Kidney (tissue), 14 donors: ENCODE data around the gene PGK1. TPM values are rescaled to one million over a fixed set of nuclear protein-coding genes. Genes with fewer than 3 reads are reported as not detected.

Source experiments
- DNase-seq, 5 donors: peaks; one replicate each; pipeline ENCODE4 v3.0.0-alpha.2; 2013 to 2020
- FAIRE-seq: peaks from 2 replicates; lab custom pipeline; 2012; peaks lifted over from hg19 to GRCh38; lab: Jason Lieb, UNC
- H3K27ac ChIP-seq, 2 donors: one replicate each; pipeline ENCODE4 v1.7.0; 2013; ENCODE audit warnings: low read depth in 2 of 2, low read length in 2 of 2, inconsistent platforms in 1 of 2
- H3K27me3 ChIP-seq: one replicate; pipeline ENCODE4 v1.7.1; 2013; ENCODE audit warnings: low read length, inconsistent platforms; ENCODE audit not compliant: control insufficient read depth, insufficient read depth
- H3K36me3 ChIP-seq, 3 donors: one replicate each; pipeline versions ENCODE4 v1.7.0 to v1.7.1; 2013; ENCODE audit warnings: low read length in 3 of 3, control low read depth in 1 of 3, inconsistent platforms in 1 of 3; ENCODE audit not compliant: insufficient read depth in 3 of 3, control insufficient read depth in 2 of 3
- H3K4me1 ChIP-seq, 3 donors: one replicate each; pipeline versions ENCODE4 v1.7.0 to v1.7.1; 2013; ENCODE audit warnings: low read length in 3 of 3, inconsistent platforms in 1 of 3, low read depth in 1 of 3; ENCODE audit not compliant: control insufficient read depth in 2 of 3, insufficient read depth in 2 of 3
- H3K4me3 ChIP-seq, 3 donors: one replicate each; pipeline versions ENCODE4 v1.7.0 to v1.8.1; 2013; ENCODE audit warnings: low read length in 3 of 3, control low read depth in 1 of 3, inconsistent platforms in 1 of 3
- H3K9ac ChIP-seq, 3 donors: one replicate each; pipeline versions ENCODE4 v1.7.0 to v1.7.1; 2013; ENCODE audit warnings: low read length in 3 of 3, control low read depth in 1 of 3, inconsistent platforms in 1 of 3
- H3K9me3 ChIP-seq, 3 donors: one replicate each; pipeline versions ENCODE4 v1.7.0 to v1.7.1; 2013; ENCODE audit warnings: low read length in 3 of 3, control low read depth in 1 of 3, inconsistent platforms in 1 of 3; ENCODE audit not compliant: control insufficient read depth in 2 of 3, insufficient read depth in 1 of 3
- intact Hi-C: fragments of 100-400 bp; cut with DNase I; formaldehyde crosslinking; loops from one replicate; pipeline ENCODE4 v1.11.1; 2022
- polyA plus RNA-seq: library from polyadenylated mRNA; stranded (reverse); fragments of 350-450 nt; fragmentation: Illumina TruSeq; extraction: RNeasy Lipid Tissue Mini Kit (QIAGEN cat#74804); gene quantifications from one replicate; pipeline ENCODE4 v1.2.3, GENCODE V29; 2014; ENCODE audit warnings: low read depth, low replicate concordance; ENCODE audit not compliant: insufficient read depth
- total RNA-seq: library from RNA; stranded (reverse); fragmentation: NEBNext Ultra II Directional; extraction: Animal tissue kit (Norgen Biotek cat#: 25700); gene quantifications from one replicate; pipeline ENCODE4 v1.2.1, GENCODE V29; 2021
- TF ChIP-seq, protein P1 (sequence below): IDR thresholded peaks from 3 replicates; pipeline ENCODE4 v1.5.1; 2012; ENCODE audit warnings: mild to moderate bottlenecking, moderate library complexity, borderline replicate concordance; ENCODE audit not compliant: insufficient read depth; ENCODE audit errors: extremely low read depth
- donor health status: control.
- donor health status: control.
- donor health status: control.
- donor health status: control.
- donor health status: control.
- donor health status: DM: yes; HTN: yes; CAD: no.
- donor health status: Normal renal cell carcinoma (clear cell type).

PGK1 gene
- total and polyA plus RNA-seq, 2 donors from 2014 or later: 356 to 471 TPM

DNA sequence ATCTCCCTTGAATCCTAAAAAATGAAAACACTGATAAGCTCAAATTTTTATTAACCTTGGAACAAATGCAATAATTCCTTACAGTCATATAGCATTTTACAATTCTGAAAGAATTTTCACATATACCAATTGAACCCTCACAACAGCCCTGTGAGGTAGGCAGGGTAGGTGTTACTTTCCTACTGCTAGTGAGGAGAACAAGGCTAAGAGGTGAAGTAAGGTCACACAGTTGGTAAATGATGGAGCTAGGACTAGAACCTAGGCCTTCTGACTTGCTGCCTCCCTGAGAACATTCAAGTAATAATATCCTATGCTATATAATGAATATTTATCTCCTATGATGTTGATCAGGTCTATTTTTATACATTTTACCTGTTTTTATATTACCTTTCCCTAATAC is 25.7 kb downstream of the PGK1 start:
- TF ChIP-seq, protein P1, sequence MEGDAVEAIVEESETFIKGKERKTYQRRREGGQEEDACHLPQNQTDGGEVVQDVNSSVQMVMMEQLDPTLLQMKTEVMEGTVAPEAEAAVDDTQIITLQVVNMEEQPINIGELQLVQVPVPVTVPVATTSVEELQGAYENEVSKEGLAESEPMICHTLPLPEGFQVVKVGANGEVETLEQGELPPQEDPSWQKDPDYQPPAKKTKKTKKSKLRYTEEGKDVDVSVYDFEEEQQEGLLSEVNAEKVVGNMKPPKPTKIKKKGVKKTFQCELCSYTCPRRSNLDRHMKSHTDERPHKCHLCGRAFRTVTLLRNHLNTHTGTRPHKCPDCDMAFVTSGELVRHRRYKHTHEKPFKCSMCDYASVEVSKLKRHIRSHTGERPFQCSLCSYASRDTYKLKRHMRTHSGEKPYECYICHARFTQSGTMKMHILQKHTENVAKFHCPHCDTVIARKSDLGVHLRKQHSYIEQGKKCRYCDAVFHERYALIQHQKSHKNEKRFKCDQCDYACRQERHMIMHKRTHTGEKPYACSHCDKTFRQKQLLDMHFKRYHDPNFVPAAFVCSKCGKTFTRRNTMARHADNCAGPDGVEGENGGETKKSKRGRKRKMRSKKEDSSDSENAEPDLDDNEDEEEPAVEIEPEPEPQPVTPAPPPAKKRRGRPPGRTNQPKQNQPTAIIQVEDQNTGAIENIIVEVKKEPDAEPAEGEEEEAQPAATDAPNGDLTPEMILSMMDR: no peak
- Histone ChIP-seq H3K36me3 (peaks cover 0 to 23% (median 2%) of the 10 kb centered on the region in 3 donors), H3K27ac (no peak overlapping the region), H3K4me1 (no peaks in the 10 kb centered on the region), H3K9ac (no peak overlapping the region), H3K4me3 (no peak overlapping the region), H3K27me3 (no peaks in the 10 kb centered on the region), H3K9me3 (no peaks in the 10 kb centered on the region)
- FAIRE-seq: no peak
- intact Hi-C loops: no loop called here
- DNase-seq: no peak

DNA sequence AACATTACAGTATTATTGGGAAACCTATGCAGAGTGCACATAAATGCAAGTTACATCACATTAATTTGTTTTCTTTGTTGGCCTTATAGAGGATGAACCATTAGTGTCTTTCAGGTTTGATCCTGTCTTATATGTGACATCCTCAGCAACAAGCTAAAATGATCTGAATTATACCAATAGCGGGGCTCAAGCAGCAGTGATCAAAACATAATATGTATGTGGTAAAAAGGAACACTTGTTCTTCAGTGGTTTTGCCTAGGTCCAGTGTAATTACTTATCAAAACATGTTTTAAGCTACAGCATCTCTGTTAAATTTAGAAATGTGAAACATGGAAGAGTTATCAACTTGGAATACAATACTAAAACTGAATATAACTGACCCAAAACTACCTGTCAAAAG is 26.3 kb downstream of the PGK1 start:
- H3K27ac ChIP-seq: no peak overlapping the region
- DNase-seq (no peak), FAIRE-seq (no peak)
- H3K9me3 ChIP-seq: no peaks in the 10 kb centered on the region
- H3K4me3 ChIP-seq: no peak overlapping the region
- no peaks in the 10 kb centered on the region for H3K27me3 ChIP-seq
- no peaks in the 10 kb centered on the region for H3K4me1 ChIP-seq
- TF ChIP-seq, protein P1: no peak
- H3K9ac ChIP-seq: no peak overlapping the region
- H3K36me3 ChIP-seq: peaks cover 0 to 16% (median 2%) of the 10 kb centered on the region in 3 donors
- intact Hi-C loops: no loop called here

DNA sequence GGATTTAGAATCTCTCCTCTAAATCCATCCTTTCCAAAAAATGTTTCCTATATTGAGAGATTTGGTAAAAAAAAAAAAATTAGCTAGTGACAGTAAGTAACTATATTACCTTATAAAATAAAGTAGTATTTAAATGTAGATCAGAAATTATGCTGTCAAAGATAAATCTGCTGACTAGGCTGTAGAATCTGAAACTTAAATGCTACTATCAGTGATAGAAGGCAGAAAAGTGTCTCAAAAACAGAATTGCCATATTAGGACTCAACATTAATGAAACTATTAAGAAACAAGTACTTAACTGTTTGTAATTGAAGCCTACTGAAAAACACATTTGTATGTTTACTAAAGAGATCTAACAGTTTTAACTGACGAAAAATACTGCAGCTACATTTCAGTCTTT is 27.1 kb downstream of the PGK1 start:
- TF ChIP-seq, protein P1: no peak
- Histone ChIP-seq H3K36me3 (peaks cover 0 to 12% (median 1%) of the 10 kb centered on the region in 3 donors), H3K9me3 (no peaks in the 10 kb centered on the region), H3K27ac (no peak overlapping the region), H3K4me3 (no peak overlapping the region), H3K27me3 (no peaks in the 10 kb centered on the region), H3K9ac (no peak overlapping the region), H3K4me1 (no peaks in the 10 kb centered on the region)
- intact Hi-C loops: no loop called here
- FAIRE-seq (no peak), DNase-seq (no peak)
